ENCODE results near the gene PHLPP1.
A peak's percentile ranks its signal among the peaks of the same experiment; 100 is the strongest.

PHLPP1 gene

GRCh38 chr18:62856294-62856693 is 141.0 kb downstream of the PHLPP1 start:
- no peak for DNase-seq

- DNase-seq = no peak
These were observed 142.1 kb downstream of the PHLPP1 start for GRCh38 chr18:62857263-62857976.

- DNase-seq = no peak
These were observed 144.7 kb downstream of the PHLPP1 start for GRCh38 chr18:62860062-62860461.

- no peak for DNase-seq
These were observed 147.1 kb downstream of the PHLPP1 start for GRCh38 chr18:62862466-62862865.

GRCh38 chr18:62863579-62864001 is 148.2 kb downstream of the PHLPP1 start:
- no peak for DNase-seq

GRCh38 chr18:62865498-62865897 is 150.2 kb downstream of the PHLPP1 start:
- no peak for DNase-seq

GRCh38 chr18:62867534-62867933 is 152.2 kb downstream of the PHLPP1 start:
- peak; percentile 35 for DNase-seq

- DNase-seq = no peak
These were observed 153.3 kb downstream of the PHLPP1 start for GRCh38 chr18:62868645-62869044.

- DNase-seq = no peak
These were observed 155.3 kb downstream of the PHLPP1 start for GRCh38 chr18:62870643-62871042.

GRCh38 chr18:62875323-62875722 is 160.0 kb downstream of the PHLPP1 start:
- no peak for DNase-seq

- no peak for DNase-seq
These were observed 160.8 kb downstream of the PHLPP1 start for GRCh38 chr18:62876111-62876510.

GRCh38 chr18:62876828-62877227 is 161.5 kb downstream of the PHLPP1 start:
- no peak for DNase-seq

GRCh38 chr18:62877411-62878221 is 162.3 kb downstream of the PHLPP1 start:
- DNase-seq = peak; percentile 4

- DNase-seq = no peak
These were observed 163.0 kb downstream of the PHLPP1 start for GRCh38 chr18:62878305-62878704.

- no peak for DNase-seq
These were observed 164.7 kb downstream of the PHLPP1 start for GRCh38 chr18:62880034-62880433.

- no peak for DNase-seq
These were observed 165.5 kb downstream of the PHLPP1 start for GRCh38 chr18:62880673-62881364.

GRCh38 chr18:62881509-62882016 is 166.2 kb downstream of the PHLPP1 start:
- DNase-seq = peak; percentile 60

GRCh38 chr18:62883937-62884735 is 168.8 kb downstream of the PHLPP1 start:
- DNase-seq = no peak

- no peak for DNase-seq
These were observed 170.5 kb downstream of the PHLPP1 start for GRCh38 chr18:62885804-62886203.

- DNase-seq = no peak
These were observed 179.5 kb downstream of the PHLPP1 start for GRCh38 chr18:62894681-62895390.

GRCh38 chr18:62897153-62897552 is 181.8 kb downstream of the PHLPP1 start:
- no peak for DNase-seq

- DNase-seq = no peak
These were observed 183.0 kb downstream of the PHLPP1 start for GRCh38 chr18:62898359-62898758.
